ENCODE data around the gene TMC7.
"Not testable (repeated sequence)": the region's sequence is repeated elsewhere in the genome, so short reads cannot be mapped to it uniquely, and the experiment has no call there.

The TMC7 gene

GRCh38 chr16:18984435-18985005 is 786 bp downstream of the TMC7 start:
- Histone ChIP-seq H3K36me3 (ENCODE audit: control insufficient read depth, insufficient read depth, low read length) (no peaks in the 10 kb centered on the region), H3K27me3 (replicated peaks; ENCODE audit: control insufficient read depth, insufficient read depth, low read length) (no peaks in the 10 kb centered on the region; the same call in 1 of the 2 replicates), H3K4me3 (replicated peaks; ENCODE audit: low read depth, low read length) (no peak overlapping the region)
- DNase-seq (ENCODE audit: extremely low read depth, insufficient read length), result no peak
- no peak for TF ChIP-seq CTCF (IDR thresholded peaks at IDR 0.05; ENCODE audit: insufficient read depth, low read length, poor library complexity, severe bottlenecking)

- not testable (repeated sequence) for H3K4me3 ChIP-seq (replicated peaks; ENCODE audit: low read depth, low read length); H3K27me3 ChIP-seq (replicated peaks; ENCODE audit: control insufficient read depth, insufficient read depth, low read length); DNase-seq (ENCODE audit: extremely low read depth, insufficient read length); H3K36me3 ChIP-seq (ENCODE audit: control insufficient read depth, insufficient read depth, low read length)
These were observed 1.5 kb downstream of the TMC7 start for GRCh38 chr16:18985256-18985655.

GRCh38 chr16:18991731-18992130 is 8.0 kb downstream of the TMC7 start:
- not testable (repeated sequence) for DNase-seq (ENCODE audit: extremely low read depth, insufficient read length); H3K27me3 ChIP-seq (replicated peaks; ENCODE audit: control insufficient read depth, insufficient read depth, low read length); H3K4me3 ChIP-seq (replicated peaks; ENCODE audit: low read depth, low read length); H3K36me3 ChIP-seq (ENCODE audit: control insufficient read depth, insufficient read depth, low read length)

- not testable (repeated sequence) for DNase-seq (ENCODE audit: extremely low read depth, insufficient read length); H3K36me3 ChIP-seq (ENCODE audit: control insufficient read depth, insufficient read depth, low read length); H3K4me3 ChIP-seq (replicated peaks; ENCODE audit: low read depth, low read length); H3K27me3 ChIP-seq (replicated peaks; ENCODE audit: control insufficient read depth, insufficient read depth, low read length)
These were observed 9.8 kb downstream of the TMC7 start for GRCh38 chr16:18993531-18993930.

- H3K27me3 ChIP-seq (replicated peaks; ENCODE audit: control insufficient read depth, insufficient read depth, low read length); DNase-seq (ENCODE audit: extremely low read depth, insufficient read length); H3K36me3 ChIP-seq (ENCODE audit: control insufficient read depth, insufficient read depth, low read length); H3K4me3 ChIP-seq (replicated peaks; ENCODE audit: low read depth, low read length): not testable (repeated sequence)
These were observed 10.4 kb downstream of the TMC7 start for GRCh38 chr16:18994181-18994580.

GRCh38 chr16:18995406-18995805 is 11.7 kb downstream of the TMC7 start:
- not testable (repeated sequence) for H3K4me3 ChIP-seq (replicated peaks; ENCODE audit: low read depth, low read length); DNase-seq (ENCODE audit: extremely low read depth, insufficient read length); H3K27me3 ChIP-seq (replicated peaks; ENCODE audit: control insufficient read depth, insufficient read depth, low read length); H3K36me3 ChIP-seq (ENCODE audit: control insufficient read depth, insufficient read depth, low read length)

GRCh38 chr16:18996536-18996935 is 12.8 kb downstream of the TMC7 start:
- not testable (repeated sequence) for DNase-seq (ENCODE audit: extremely low read depth, insufficient read length); H3K27me3 ChIP-seq (replicated peaks; ENCODE audit: control insufficient read depth, insufficient read depth, low read length); H3K4me3 ChIP-seq (replicated peaks; ENCODE audit: low read depth, low read length); H3K36me3 ChIP-seq (ENCODE audit: control insufficient read depth, insufficient read depth, low read length)

GRCh38 chr16:18997001-18997400 is 13.3 kb downstream of the TMC7 start:
- H3K36me3 ChIP-seq (ENCODE audit: control insufficient read depth, insufficient read depth, low read length); H3K4me3 ChIP-seq (replicated peaks; ENCODE audit: low read depth, low read length); H3K27me3 ChIP-seq (replicated peaks; ENCODE audit: control insufficient read depth, insufficient read depth, low read length); DNase-seq (ENCODE audit: extremely low read depth, insufficient read length): not testable (repeated sequence)

GRCh38 chr16:18999045-18999393 is 15.3 kb downstream of the TMC7 start:
- DNase-seq (ENCODE audit: extremely low read depth, insufficient read length), result no peak
- Histone ChIP-seq H3K36me3 (ENCODE audit: control insufficient read depth, insufficient read depth, low read length) (no peaks in the 10 kb centered on the region), H3K27me3 (replicated peaks; ENCODE audit: control insufficient read depth, insufficient read depth, low read length) (no peaks in the 10 kb centered on the region), H3K4me3 (replicated peaks; ENCODE audit: low read depth, low read length) (no peak overlapping the region)
- TF ChIP-seq CTCF (IDR thresholded peaks at IDR 0.05; ENCODE audit: insufficient read depth, low read length, poor library complexity, severe bottlenecking), result no peak

Measured in GM06990 (cell line).